ENCODE measurements around the gene CES4A. TPM values are rescaled to one million over a fixed set of nuclear protein-coding genes. Genes with fewer than 3 reads are reported as not detected.
"Not testable (repeated sequence)": the region's sequence is repeated elsewhere in the genome, so short reads cannot be mapped to it uniquely, and the experiment has no call there.

Gene CES4A
- total RNA-seq, 2 donors from 2014 or later = 7.8 to 20.6 TPM

DNA sequence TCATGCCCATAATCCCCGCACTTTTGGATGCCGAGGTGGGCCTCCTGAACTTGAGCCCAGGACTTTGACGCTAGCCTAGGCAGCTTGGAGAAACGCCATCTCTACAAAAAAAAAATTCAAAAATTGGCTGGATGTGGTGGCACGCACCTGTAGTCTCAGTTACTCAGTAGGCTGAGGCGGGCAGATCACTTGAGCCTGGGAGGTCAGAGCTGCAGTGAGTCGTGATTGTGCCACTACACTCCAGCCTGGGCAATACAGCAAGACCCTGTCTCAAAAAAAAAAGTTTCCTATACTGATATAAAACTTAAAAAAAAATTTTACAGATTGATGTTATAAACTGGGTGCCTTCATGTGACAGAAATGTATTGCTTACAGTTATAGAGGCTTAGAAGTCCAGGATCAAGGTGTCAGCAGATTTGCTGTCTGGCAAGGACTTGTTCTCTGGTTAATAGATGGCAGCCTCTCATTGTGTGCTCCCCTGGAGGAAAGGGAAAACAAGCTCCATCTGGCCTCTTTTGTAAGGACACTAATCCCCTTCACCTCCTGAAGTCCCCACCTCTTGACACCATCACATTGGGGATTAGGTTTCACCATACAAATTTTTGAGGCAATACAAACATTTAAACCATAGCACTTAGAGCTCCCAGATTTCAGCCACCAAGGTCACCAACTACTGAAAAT, 35.8 kb upstream of the CES4A start:
- no peaks in the 10 kb centered on the region for H3K9me3 ChIP-seq

DNA sequence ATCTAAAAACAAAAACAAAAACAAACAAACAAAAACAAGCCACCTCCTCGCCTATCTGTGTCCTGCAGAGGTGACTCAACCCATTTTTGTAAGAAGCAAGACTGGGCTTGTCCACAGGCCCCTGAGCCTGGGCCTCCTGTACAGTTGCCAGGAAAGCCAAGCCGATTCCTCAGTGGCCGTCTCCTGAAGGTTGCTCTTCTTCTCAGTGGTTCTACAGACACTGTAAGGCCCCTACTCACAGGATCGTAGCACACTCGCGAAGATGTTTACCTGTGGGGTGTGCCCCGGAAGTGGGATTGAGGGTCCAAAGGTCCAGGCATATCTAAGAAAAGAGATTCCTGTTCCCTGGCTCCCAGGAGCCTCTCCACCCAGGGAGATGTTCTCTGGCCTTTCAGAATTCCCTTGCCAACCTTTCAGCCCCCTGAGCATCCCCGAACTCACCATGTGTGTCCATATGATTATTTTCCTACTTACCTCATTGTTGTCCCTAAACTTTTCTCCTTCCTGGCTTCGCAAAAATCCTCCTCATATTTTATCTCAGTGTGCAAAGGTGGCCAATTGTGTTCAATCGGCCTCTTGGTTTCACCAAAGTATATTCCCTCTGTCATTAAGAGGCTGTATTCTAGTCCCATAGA, 34.8 kb upstream of the CES4A start:
- Histone ChIP-seq H3K27ac (no peak overlapping the region), H3K9me3 (no peaks in the 10 kb centered on the region), H3K27me3 (no peaks in the 10 kb centered on the region), H3K4me3 (no peak overlapping the region), H3K4me1 (peaks cover 0 to 7% of the 10 kb centered on the region in 2 donors), H3K36me3 (no peaks in the 10 kb centered on the region)
- no peak for TF ChIP-seq CTCF (IDR thresholded peaks at IDR 0.05)
- no peak for DNase-seq (ENCODE audit: low spot score)

More for the DNA sequence above, 35.8 kb upstream of the CES4A start:
- H3K4me1 ChIP-seq = peaks cover 0 to 13% of the 10 kb centered on the region in 2 donors
- DNase-seq (ENCODE audit: low spot score) = no peak
- TF ChIP-seq CTCF (IDR thresholded peaks at IDR 0.05) = no peak
- H3K4me3 ChIP-seq = no peak overlapping the region
- H3K27me3 ChIP-seq = no peaks in the 10 kb centered on the region
- H3K36me3 ChIP-seq = no peaks in the 10 kb centered on the region
- no peak overlapping the region for H3K27ac ChIP-seq

DNA sequence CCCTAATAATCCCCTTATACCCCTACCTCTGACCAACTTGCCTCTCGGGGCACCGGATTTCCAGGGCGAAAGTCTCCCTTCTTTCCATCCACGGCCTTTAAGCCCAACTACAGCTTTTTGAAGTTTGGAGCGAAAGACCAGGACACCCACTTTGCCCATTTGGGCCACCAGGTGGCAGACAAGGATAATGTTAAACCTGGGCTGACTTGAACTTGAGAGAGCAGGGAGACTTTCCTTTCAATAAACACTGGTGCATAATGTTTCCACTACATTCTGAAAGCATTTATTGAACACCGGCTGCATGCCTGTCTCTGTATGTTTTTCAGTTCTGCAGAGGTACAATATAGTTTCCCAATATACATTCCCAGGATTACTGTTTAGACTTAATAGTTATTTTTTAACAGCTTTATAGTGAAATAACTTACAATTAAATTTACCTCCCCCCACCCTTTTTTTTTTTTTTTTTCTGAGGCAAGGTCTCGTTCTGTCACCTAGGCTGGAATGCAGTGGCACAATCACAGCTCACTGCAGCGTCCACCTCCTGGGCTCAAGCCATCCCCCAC, 34.2 kb upstream of the CES4A start:
- Histone ChIP-seq H3K9me3 (no peaks in the 10 kb centered on the region), H3K4me1 (peaks cover 0 to under 1% of the 10 kb centered on the region in 2 donors), H3K27me3 (no peaks in the 10 kb centered on the region), H3K36me3 (no peaks in the 10 kb centered on the region), H3K4me3 (no peak overlapping the region), H3K27ac (no peak overlapping the region)
- TF ChIP-seq CTCF (IDR thresholded peaks at IDR 0.05) = peak; percentile 30 to 82
- DNase-seq (ENCODE audit: low spot score) = peak; percentile 77

DNA sequence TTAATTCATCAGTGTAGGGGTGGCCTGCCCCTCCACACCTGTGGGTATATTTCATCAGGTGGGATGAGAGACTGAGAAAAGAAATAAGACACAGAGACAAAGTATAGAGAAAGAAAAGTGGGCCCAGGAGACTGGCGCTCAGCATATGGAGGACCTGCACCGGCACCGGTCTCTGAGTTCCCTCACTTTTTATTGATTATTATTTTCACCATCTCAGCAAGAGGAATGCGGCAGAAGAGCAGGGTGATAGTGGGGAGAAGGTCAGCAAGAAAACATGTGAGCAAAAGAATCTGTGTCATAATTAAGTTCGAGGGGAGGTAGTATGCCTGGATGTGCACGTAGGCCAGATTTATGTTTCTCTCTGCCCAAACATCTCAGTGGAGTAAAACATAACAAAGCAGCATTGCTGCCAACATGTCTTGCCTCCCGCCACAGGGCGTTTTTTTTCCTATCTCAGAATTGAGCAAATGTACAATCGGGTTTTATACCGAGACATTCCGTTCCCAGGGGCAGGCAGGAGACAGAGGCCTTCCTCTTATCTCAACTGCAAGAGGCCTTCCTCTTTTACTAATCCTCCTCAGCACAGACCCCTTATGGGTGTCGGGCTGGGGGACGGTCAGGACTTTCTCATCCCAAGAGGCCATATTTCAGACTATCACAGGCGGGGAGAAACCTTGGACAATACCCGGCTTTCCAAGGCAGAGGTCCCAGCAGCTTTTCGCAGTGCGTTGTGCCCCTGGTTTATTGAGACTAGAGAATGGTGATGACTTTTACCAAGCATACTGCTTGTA, 32.8 kb upstream of the CES4A start:
- H3K27me3 ChIP-seq; H3K36me3 ChIP-seq; H3K4me1 ChIP-seq; H3K4me3 ChIP-seq; H3K9me3 ChIP-seq; DNase-seq (ENCODE audit: low spot score); H3K27ac ChIP-seq: not testable (repeated sequence)

DNA sequence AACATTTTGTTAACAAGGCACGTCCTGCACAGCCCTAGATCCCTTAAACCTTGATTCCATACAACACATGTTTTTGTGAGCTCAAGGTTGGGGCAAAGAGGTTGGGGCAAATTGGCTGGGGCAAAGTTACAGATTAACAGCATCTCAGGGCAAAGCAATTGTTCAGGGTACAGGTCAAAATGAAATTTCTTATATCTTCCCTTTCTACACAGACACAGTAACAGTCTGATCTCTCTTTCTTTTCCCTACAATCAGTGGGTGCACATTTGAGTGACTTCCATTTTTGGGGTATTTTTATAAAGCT, 32.3 kb upstream of the CES4A start:
- not testable (repeated sequence) for H3K4me1 ChIP-seq; H3K4me3 ChIP-seq; H3K36me3 ChIP-seq; H3K9me3 ChIP-seq; DNase-seq (ENCODE audit: low spot score); H3K27me3 ChIP-seq; H3K27ac ChIP-seq

- TF ChIP-seq CTCF (IDR thresholded peaks at IDR 0.05) = no peak
- Histone ChIP-seq H3K9me3 (no peaks in the 10 kb centered on the region), H3K36me3 (no peaks in the 10 kb centered on the region), H3K4me1 (no peaks in the 10 kb centered on the region), H3K27me3 (no peaks in the 10 kb centered on the region), H3K4me3 (no peak overlapping the region), H3K27ac (no peak overlapping the region)
- no peak for DNase-seq (ENCODE audit: low spot score)
These were observed 29.3 kb upstream of the CES4A start for GRCh38 chr16:66958857-66959703.
